ENCODE measurements around the gene CDH11.

CDH11 gene

GRCh38 chr16:65049679-65050078 is 72.2 kb downstream of the CDH11 start:
- no peaks in the 10 kb centered on the region for H3K9me3 ChIP-seq (replicated peaks; ENCODE audit: insufficient read depth, low read length)
- H3K4me1 ChIP-seq (ENCODE audit: low read length), result no peaks in the 10 kb centered on the region
- no peaks in the 10 kb centered on the region for H3F3A ChIP-seq (ENCODE audit: insufficient read depth, low read length)
- no peaks in the 10 kb centered on the region for H3K79me2 ChIP-seq (ENCODE audit: low read length)
- H3K36me3 ChIP-seq (replicated peaks; ENCODE audit: insufficient read depth, low read length), result no peaks in the 10 kb centered on the region
- no peak overlapping the region for H3K27ac ChIP-seq (ENCODE audit: low read length)
- no peaks in the 10 kb centered on the region for H4K20me1 ChIP-seq (ENCODE audit: insufficient read depth, low read length)
- no peak for TF ChIP-seq CTCF (IDR thresholded peaks at IDR 0.05; ENCODE audit: low read length)
- no peak for TF ChIP-seq EZH2phosphoT487 (IDR thresholded peaks at IDR 0.05; ENCODE audit: low read length)
- TF ChIP-seq EZH2 (optimal IDR thresholded peaks at IDR 0.05; ENCODE audit: low read depth, low read length), result no peak
- no peak overlapping the region for H3K4me2 ChIP-seq (ENCODE audit: low read depth, low read length)
- H3K27me3 ChIP-seq (replicated peaks; ENCODE audit: insufficient read depth, low read length), result no peaks in the 10 kb centered on the region
- no peak overlapping the region for H3K4me3 ChIP-seq (ENCODE audit: low read length)
- no peaks in the 10 kb centered on the region for H3K9me2 ChIP-seq (replicated peaks; ENCODE audit: insufficient read depth, low read length)
- H2AFZ ChIP-seq (ENCODE audit: low read length), result no peak overlapping the region
- no peak for DNase-seq
- H3K9ac ChIP-seq (ENCODE audit: low read length), result no peak overlapping the region

- Histone ChIP-seq H3K27me3 (replicated peaks; ENCODE audit: insufficient read depth, low read length) (no peaks in the 10 kb centered on the region), H3K9me2 (replicated peaks; ENCODE audit: insufficient read depth, low read length) (no peaks in the 10 kb centered on the region), H3K4me1 (ENCODE audit: low read length) (no peaks in the 10 kb centered on the region), H3K9me3 (replicated peaks; ENCODE audit: insufficient read depth, low read length) (no peaks in the 10 kb centered on the region), H4K20me1 (ENCODE audit: insufficient read depth, low read length) (no peaks in the 10 kb centered on the region), H3F3A (ENCODE audit: insufficient read depth, low read length) (no peaks in the 10 kb centered on the region), H2AFZ (ENCODE audit: low read length) (no peak overlapping the region), H3K4me3 (ENCODE audit: low read length) (no peak overlapping the region), H3K79me2 (ENCODE audit: low read length) (no peaks in the 10 kb centered on the region), H3K36me3 (replicated peaks; ENCODE audit: insufficient read depth, low read length) (no peaks in the 10 kb centered on the region), H3K9ac (ENCODE audit: low read length) (no peak overlapping the region), H3K4me2 (ENCODE audit: low read depth, low read length) (no peak overlapping the region), H3K27ac (ENCODE audit: low read length) (no peak overlapping the region)
- TF ChIP-seq EZH2 (optimal IDR thresholded peaks at IDR 0.05; ENCODE audit: low read depth, low read length) (no peak), CTCF (IDR thresholded peaks at IDR 0.05; ENCODE audit: low read length) (no peak), EZH2phosphoT487 (IDR thresholded peaks at IDR 0.05; ENCODE audit: low read length) (no peak)
- DNase-seq, result no peak
These were observed 75.9 kb downstream of the CDH11 start for GRCh38 chr16:65045961-65046360.

- Histone ChIP-seq H3K9ac (ENCODE audit: low read length) (no peak overlapping the region), H3K9me2 (replicated peaks; ENCODE audit: insufficient read depth, low read length) (no peaks in the 10 kb centered on the region), H3K27me3 (replicated peaks; ENCODE audit: insufficient read depth, low read length) (no peaks in the 10 kb centered on the region), H4K20me1 (ENCODE audit: insufficient read depth, low read length) (no peaks in the 10 kb centered on the region), H3K79me2 (ENCODE audit: low read length) (no peaks in the 10 kb centered on the region), H3K4me3 (ENCODE audit: low read length) (no peak overlapping the region), H3K9me3 (replicated peaks; ENCODE audit: insufficient read depth, low read length) (no peaks in the 10 kb centered on the region), H3K4me1 (ENCODE audit: low read length) (no peaks in the 10 kb centered on the region), H3K36me3 (replicated peaks; ENCODE audit: insufficient read depth, low read length) (no peaks in the 10 kb centered on the region), H3K27ac (ENCODE audit: low read length) (no peak overlapping the region), H2AFZ (ENCODE audit: low read length) (no peak overlapping the region), H3K4me2 (ENCODE audit: low read depth, low read length) (no peak overlapping the region), H3F3A (ENCODE audit: insufficient read depth, low read length) (no peaks in the 10 kb centered on the region)
- DNase-seq, result no peak
- TF ChIP-seq EZH2 (optimal IDR thresholded peaks at IDR 0.05; ENCODE audit: low read depth, low read length) (no peak), EZH2phosphoT487 (IDR thresholded peaks at IDR 0.05; ENCODE audit: low read length) (no peak), CTCF (IDR thresholded peaks at IDR 0.05; ENCODE audit: low read length) (no peak)
These were observed 77.0 kb downstream of the CDH11 start for GRCh38 chr16:65044873-65045272.
